Caco-2 (cell line): ENCODE measurements around the gene VIPR1. TPM values are rescaled to one million over a fixed set of nuclear protein-coding genes. Genes with fewer than 3 reads are reported as not detected.
A peak's percentile ranks its signal among the peaks of the same experiment; 100 is the strongest.

Experiments used
- BruUV-seq: library from RNA; stranded (reverse); fragments of 400-500 nt; replicated peaks from 2 replicates; lab custom pipeline; 2021; lab: Mats Ljungman, UMichigan
- CTCF ChIA-PET: fragments of 300-600 bp; sonication (Branson Sonifier 250); formaldehyde crosslinking; loops from one replicate; lab custom pipeline; 2022; ENCODE audit warnings: antibody characterized with exemption; lab: Charles Lee
- POLR2A ChIA-PET: fragments of 300-600 bp; sonication (Branson Sonifier 250); formaldehyde crosslinking; loops from one replicate; lab custom pipeline; 2022; ENCODE audit warnings: antibody characterized with exemption; lab: Charles Lee
- DNase-seq, 2 experiments: peaks; one replicate each; pipeline versions ENCODE4 v3.0.0 to v3.0.0-alpha.2; 2020 to 2022
- H3K27me3 ChIP-seq: replicated peaks from 2 replicates; pipeline ENCODE4 v1.6.0; 2011; ENCODE audit warnings: low read length; ENCODE audit not compliant: control insufficient read depth, insufficient read depth
- H3K36me3 ChIP-seq: 2 replicates; pipeline ENCODE4 v1.5.1; 2011; ENCODE audit warnings: low read length; ENCODE audit not compliant: control insufficient read depth, insufficient read depth
- H3K4me1 ChIP-seq: fragments of 250-450 bp; sonication (Bioruptor Pico); 2 replicates; pipeline ENCODE4 v1.5.1; 2020; ENCODE audit warnings: mild to moderate bottlenecking
- H3K4me3 ChIP-seq: 2 replicates; pipeline ENCODE4 v1.5.1; 2011; ENCODE audit warnings: low read depth, mild to moderate bottlenecking, control low read depth, low read length
- H3K9me3 ChIP-seq: fragments of 250-450 bp; sonication (Bioruptor Pico); 2 replicates; pipeline ENCODE4 v1.5.1; 2020; ENCODE audit warnings: mild to moderate bottlenecking, moderate library complexity
- H3K27ac Mint-ChIP-seq: one replicate; pipeline ENCODE4 v1.8.0; 2022; ENCODE audit warnings: mixed read lengths; ENCODE audit not compliant: unreplicated experiment
- H3K27me3 Mint-ChIP-seq: one replicate; pipeline ENCODE4 v1.8.0; 2022; ENCODE audit warnings: mixed read lengths; ENCODE audit not compliant: insufficient read depth, unreplicated experiment
- H3K36me3 Mint-ChIP-seq: one replicate; pipeline ENCODE4 v1.8.0; 2022; ENCODE audit warnings: mild to moderate bottlenecking, mixed read lengths; ENCODE audit not compliant: insufficient read depth, unreplicated experiment
- H3K4me1 Mint-ChIP-seq: one replicate; pipeline ENCODE4 v1.8.0; 2022; ENCODE audit warnings: low read depth, mixed read lengths; ENCODE audit not compliant: unreplicated experiment
- H3K4me3 Mint-ChIP-seq: one replicate; pipeline ENCODE4 v1.8.0; 2022; ENCODE audit warnings: mild to moderate bottlenecking, moderate library complexity, mixed read lengths; ENCODE audit not compliant: unreplicated experiment
- H3K9me3 Mint-ChIP-seq: one replicate; pipeline ENCODE4 v1.8.0; 2022; ENCODE audit warnings: mixed read lengths; ENCODE audit not compliant: unreplicated experiment
- CTCF ChIP-seq, 2 experiments: fragments of 200-600 bp in 1 of 2; IDR thresholded peaks; 1 replicate in 1 of 2; 2 replicates in 1 of 2; pipeline versions ENCODE4 v1.5.1 to v1.8.0; 2011 to 2022; ENCODE audit warnings: antibody characterized with exemption in 1 of 2, control low read depth in 1 of 2, inconsistent platforms in 1 of 2, low read depth in 1 of 2, low read length in 1 of 2, mild to moderate bottlenecking in 1 of 2, moderate library complexity in 1 of 2; ENCODE audit not compliant: insufficient read depth in 1 of 2, severe bottlenecking in 1 of 2, unreplicated experiment in 1 of 2
- intact Hi-C: fragments of 100-400 bp; cut with micrococcal nuclease; formaldehyde crosslinking; loops from one replicate; pipeline ENCODE4 v1.10.0; 2022; ENCODE audit not compliant: unreplicated experiment
- total RNA-seq: library from RNA; stranded (reverse); gene quantifications from 2 replicates; pipeline ENCODE4 v1.2.3, GENCODE V29; 2022

The VIPR1 gene
- total RNA-seq, 1 experiment from 2014 or later, result 3.8 TPM

- intact Hi-C loops, result no loop called here
- Histone ChIP-seq H3K27me3 (no peaks in the 10 kb centered on the region), H3K36me3 (no peaks in the 10 kb centered on the region), H3K4me1 (no peaks in the 10 kb centered on the region), H3K9me3 (no peaks in the 10 kb centered on the region), H3K4me3 (no peak overlapping the region)
- Mint-ChIP-seq H3K27ac (no peak overlapping the region), H3K4me3 (no peak overlapping the region), H3K36me3 (peaks cover 6% of the 10 kb centered on the region), H3K9me3 (no peaks in the 10 kb centered on the region), H3K4me1 (no peaks in the 10 kb centered on the region), H3K27me3 (no peaks in the 10 kb centered on the region)
- no peak for DNase-seq
- ChIA-PET CTCF (interaction anchor here (1.2 to 1.5 kb wide), 2 partner anchors 31 to 39 kb away, joined by 3 to 5 read pairs; partner anchors contain the start of gene VIPR1), POLR2A (interaction anchor here (0.5 kb wide), 1 partner anchor 40 kb away, joined by 3 read pairs; no protein-coding TSS in a partner anchor)
- no peak for TF ChIP-seq CTCF (IDR thresholded peaks at IDR 0.05; ENCODE audit: insufficient read depth in 1 of 2, low read depth in 1 of 2, low read length in 1 of 2, severe bottlenecking in 1 of 2, unreplicated experiment in 1 of 2)
- no TSS peak for BruUV-seq
Observed at GRCh38 chr3:42541079-42541478, 38.6 kb downstream of the VIPR1 start.

GRCh38 chr3:42544492-42545283 lies 42.2 kb downstream of the VIPR1 start:
- no TSS peak for BruUV-seq
- intact Hi-C loops, result loop anchor here (5.0 kb wide), 1 partner anchor 297 kb away; no protein-coding TSS in a partner anchor

More at GRCh38 chr3:42544492-42545283, 42.2 kb downstream of the VIPR1 start:
- H3K4me1 Mint-ChIP-seq, result no peaks in the 10 kb centered on the region
- TF ChIP-seq CTCF (IDR thresholded peaks at IDR 0.05; ENCODE audit: insufficient read depth in 1 of 2, low read depth in 1 of 2, low read length in 1 of 2, severe bottlenecking in 1 of 2, unreplicated experiment in 1 of 2), result peak in 1 of 2 experiments; percentile 17
- no peaks in the 10 kb centered on the region for H3K36me3 Mint-ChIP-seq
- ChIA-PET CTCF (interaction anchor here (1.0 to 2.2 kb wide), 4 partner anchors 8 to 297 kb away, joined by 3 to 9 read pairs (median 6); partner anchors contain the start of gene VIPR1), POLR2A (no interaction called here)
- Histone ChIP-seq H3K4me3 (no peak overlapping the region), H3K4me1 (no peaks in the 10 kb centered on the region), H3K27me3 (no peaks in the 10 kb centered on the region), H3K36me3 (no peaks in the 10 kb centered on the region), H3K9me3 (no peaks in the 10 kb centered on the region)
- DNase-seq, result no peak
- H3K27ac Mint-ChIP-seq, result no peak overlapping the region
- no peaks in the 10 kb centered on the region for H3K9me3 Mint-ChIP-seq
- no peak overlapping the region for H3K4me3 Mint-ChIP-seq
- no peaks in the 10 kb centered on the region for H3K27me3 Mint-ChIP-seq
